SK-N-SH (cell line): ENCODE results near the gene SCAPER. TPM values are rescaled to one million over a fixed set of nuclear protein-coding genes. Genes with fewer than 3 reads are reported as not detected.

Experiments used
- CTCF ChIA-PET: fragments of 300-600, 350-600 bp; formaldehyde crosslinking; extraction: SDS; loops from one replicate; lab custom pipeline; 2021; lab: Yijun Ruan, JAX
- POLR2A ChIA-PET: fragments of 350-600 bp; sonication (Branson Sonifier 250); formaldehyde crosslinking; extraction: SDS; loops from one replicate; lab custom pipeline; 2020; ENCODE audit warnings: antibody characterized with exemption, inconsistent platforms; lab: Yijun Ruan, JAX
- DNase-seq: peaks from one replicate; pipeline ENCODE4 v3.0.0; 2012
- H2AFZ ChIP-seq: fragments of 200-600 bp; sonication (generic); 2 replicates; pipeline ENCODE4 v1.8.1; 2016; ENCODE audit warnings: antibody characterized with exemption, mild to moderate bottlenecking, low read depth
- H3F3A ChIP-seq: fragments of 200-600 bp; sonication (generic); replicated peaks from 2 replicates; pipeline ENCODE3; 2016; ENCODE audit warnings: antibody characterized with exemption, mild to moderate bottlenecking; ENCODE audit not compliant: insufficient read depth
- H3K27ac ChIP-seq, 2 experiments: fragments of 200-500 bp in 1 of 2; fragments of 200-600 bp in 1 of 2; sonication (Bioruptor generic) in 1 of 2; sonication (generic), shearing (Covaris generic) in 1 of 2; 2 replicates each; pipeline versions ENCODE4 v1.5.1 to v1.6.1; 2014 to 2016; ENCODE audit warnings: low read depth in 2 of 2, inconsistent platforms in 1 of 2, low read length in 1 of 2, mild to moderate bottlenecking in 1 of 2, mixed read lengths in 1 of 2
- H3K27me3 ChIP-seq: fragments of 200-600 bp; sonication (generic), shearing (Covaris generic); 2 replicates; pipeline ENCODE4 v1.6.1; 2016; ENCODE audit warnings: mixed run types; ENCODE audit not compliant: insufficient read depth
- H3K36me3 ChIP-seq, 2 experiments: fragments of 200-500 bp in 1 of 2; fragments of 200-600 bp in 1 of 2; sonication (Bioruptor generic) in 1 of 2; sonication (generic) in 1 of 2; replicated peaks in 1 of 2; 2 replicates each; pipeline versions ENCODE3 to v1.5.1; 2014 to 2016; ENCODE audit warnings: low read length in 1 of 2, mild to moderate bottlenecking in 1 of 2; ENCODE audit not compliant: insufficient read depth in 2 of 2, control insufficient read depth in 1 of 2
- H3K4me1 ChIP-seq, 2 experiments: fragments of 200-500 bp in 1 of 2; fragments of 200-600 bp in 1 of 2; sonication (Bioruptor generic) in 1 of 2; sonication (generic), shearing (Covaris generic) in 1 of 2; 2 replicates each; pipeline versions ENCODE4 v1.5.1 to v1.6.1; 2014 to 2016; ENCODE audit warnings: low read depth in 1 of 2, low read length in 1 of 2, mixed run types in 1 of 2; ENCODE audit not compliant: insufficient read depth in 2 of 2, control insufficient read depth in 1 of 2
- H3K4me2 ChIP-seq: fragments of 200-600 bp; sonication (generic), shearing (Covaris generic); 2 replicates; pipeline ENCODE4 v1.6.1; 2017; ENCODE audit warnings: mixed run types
- H3K4me3 ChIP-seq, 2 experiments: fragments of 200-500 bp in 1 of 2; fragments of 200-600 bp in 1 of 2; sonication (Bioruptor generic) in 1 of 2; sonication (generic), shearing (Covaris generic) in 1 of 2; 2 replicates each; pipeline versions ENCODE4 v1.5.1 to v1.8.1; 2014 to 2016; ENCODE audit warnings: low read depth in 2 of 2, inconsistent platforms in 1 of 2, low read length in 1 of 2, mild to moderate bottlenecking in 1 of 2, mixed read lengths in 1 of 2, moderate library complexity in 1 of 2
- H3K79me2 ChIP-seq: fragments of 200-600 bp; sonication (generic); 2 replicates; pipeline ENCODE4 v1.8.1; 2017; ENCODE audit warnings: mild to moderate bottlenecking; ENCODE audit not compliant: insufficient read depth
- H3K9ac ChIP-seq: fragments of 200-600 bp; sonication (generic); 2 replicates; pipeline ENCODE4 v1.6.1; 2017; ENCODE audit warnings: mixed run types
- H3K9me2 ChIP-seq: fragments of 200-600 bp; sonication (generic); 2 replicates; pipeline ENCODE4 v1.6.1; 2017; ENCODE audit warnings: mixed run types
- H3K9me3 ChIP-seq: fragments of 200-600 bp; sonication (generic); 2 replicates; pipeline ENCODE4 v1.6.1; 2017; ENCODE audit warnings: mixed run types, mild to moderate bottlenecking, moderate library complexity
- H4K20me1 ChIP-seq: fragments of 200-600 bp; sonication (generic); 2 replicates; pipeline ENCODE4 v1.6.1; 2017; ENCODE audit warnings: mild to moderate bottlenecking, mixed run types; ENCODE audit not compliant: insufficient read depth
- FOXM1 ChIP-seq: IDR thresholded peaks from 2 replicates; pipeline ENCODE4 v1.4.0; 2012; ENCODE audit warnings: low read depth, mild to moderate bottlenecking
- IRF3 ChIP-seq: fragments of 150-350 bp; IDR thresholded peaks from 2 replicates; pipeline ENCODE4 v1.6.1; 2016; ENCODE audit warnings: mild to moderate bottlenecking, low read depth, low read length
- JUND ChIP-seq: IDR thresholded peaks from 2 replicates; pipeline ENCODE4 v1.4.0; 2012
- MXI1 ChIP-seq: IDR thresholded peaks from 2 replicates; pipeline ENCODE4 v1.6.1; 2012; ENCODE audit warnings: mild to moderate bottlenecking, low read depth, low read length, improper control_type of control experiment
- NFIC ChIP-seq: IDR thresholded peaks from 2 replicates; pipeline ENCODE4 v1.4.0; 2012; ENCODE audit warnings: borderline replicate concordance
- POLR2AphosphoS5 ChIP-seq: IDR thresholded peaks from 2 replicates; pipeline ENCODE4 v1.6.1; 2012; ENCODE audit warnings: low read depth, low read length
- RAD21 ChIP-seq: IDR thresholded peaks from 2 replicates; pipeline ENCODE4 v1.6.1; 2012; ENCODE audit warnings: mild to moderate bottlenecking, low read length
- SMC3 ChIP-seq: IDR thresholded peaks from 2 replicates; pipeline ENCODE4 v1.6.1; 2012; ENCODE audit warnings: low read depth, low read length, improper control_type of control experiment
- TCF12 ChIP-seq: IDR thresholded peaks from 2 replicates; pipeline ENCODE4 v1.4.0; 2012
- USF1 ChIP-seq: IDR thresholded peaks from 2 replicates; pipeline ENCODE4 v1.4.0; 2012; ENCODE audit warnings: low read depth, borderline replicate concordance
- YY1 ChIP-seq: IDR thresholded peaks from 2 replicates; pipeline ENCODE4 v1.4.0; 2012; ENCODE audit warnings: low read depth, mild to moderate bottlenecking
- WGBS: methylation state at CpG from one replicate; pipeline ENCODE4 v1.1.6; 2017; ENCODE audit warnings: low lambda C conversion rate; 5-methylcytosine and 5-hydroxymethylcytosine counted together
- polyA plus RNA-seq, 3 experiments: library from polyadenylated mRNA; depleted of rRNA; stranded (reverse); fragments of >200 nt; gene quantifications; 2 replicates each; pipeline ENCODE4 v1.2.3, GENCODE V29; 2012

SCAPER gene
- polyA plus RNA-seq, 1 of the 3 experiments (the other 2 are of a cell fraction): 1.8 TPM

- H3K9me3 ChIP-seq: no peaks in the 10 kb centered on the region
- no peak overlapping the region for H2AFZ ChIP-seq
- no peaks in the 10 kb centered on the region for H3K27me3 ChIP-seq
- no peaks in the 10 kb centered on the region for H3K36me3 ChIP-seq
- no peak overlapping the region for H3K27ac ChIP-seq
- no peaks in the 10 kb centered on the region for H3F3A ChIP-seq
- ChIA-PET CTCF (interaction anchor here (0.8 to 1.3 kb wide), 3 partner anchors 145 to 692 kb away, joined by 3 to 4 read pairs (median 3); no protein-coding TSS in a partner anchor), POLR2A (no interaction called here)
- H3K9me2 ChIP-seq: no peaks in the 10 kb centered on the region
- H3K9ac ChIP-seq: no peak overlapping the region
- peaks cover 0 to 8% of the 10 kb centered on the region in 2 experiments; a peak in 2 of 4 replicates for H3K4me1 ChIP-seq
- DNase-seq: no peak
- H3K4me3 ChIP-seq: no peak overlapping the region
- TF ChIP-seq RAD21: no peak
- no peak for TF ChIP-seq USF1
- no peak for TF ChIP-seq FOXM1
- TF ChIP-seq JUND: 0 out of 2 replicates have a peak, but pooled peaks have one; percentile 10
- TF ChIP-seq POLR2AphosphoS5: no peak
- no peak for TF ChIP-seq NFIC
- no peak overlapping the region for H3K4me2 ChIP-seq
- WGBS: 51% methylated on average over 3 of the region's 3 CpGs
- H4K20me1 ChIP-seq: no peaks in the 10 kb centered on the region
- no peaks in the 10 kb centered on the region for H3K79me2 ChIP-seq
These were observed 61.0 kb downstream of the SCAPER start for GRCh38 chr15:76844096-76844495.

GRCh38 chr15:76843269-76843668 is 61.9 kb downstream of the SCAPER start:
- Histone ChIP-seq H4K20me1 (no peaks in the 10 kb centered on the region), H2AFZ (no peak overlapping the region), H3F3A (no peaks in the 10 kb centered on the region), H3K9ac (no peak overlapping the region), H3K36me3 (no peaks in the 10 kb centered on the region), H3K9me2 (no peaks in the 10 kb centered on the region), H3K4me2 (no peak overlapping the region), H3K79me2 (no peaks in the 10 kb centered on the region), H3K9me3 (no peaks in the 10 kb centered on the region), H3K4me3 (no peak overlapping the region), H3K27me3 (no peaks in the 10 kb centered on the region), H3K27ac (no peak overlapping the region), H3K4me1 (peaks cover 0 to 8% of the 10 kb centered on the region in 2 experiments; a peak in 2 of 4 replicates)
- no peak for DNase-seq
- no peak for TF ChIP-seq TCF12
- TF ChIP-seq YY1: no peak
- no peak for TF ChIP-seq IRF3
- TF ChIP-seq SMC3: no peak
- no peak for TF ChIP-seq MXI1
- 75% methylated on average over 1 of the region's 1 CpG for WGBS
- CTCF ChIA-PET: interaction anchor here (1.0 to 1.5 kb wide), 3 partner anchors 509 to 653 kb away, joined by 3 to 5 read pairs (median 3); no protein-coding TSS in a partner anchor
- POLR2A ChIA-PET: no interaction called here
